HG02870 (cell line): ENCODE results near the gene GTSE1.

ENCODE experiments used
- ATAC-seq: cut with Tn5 transposase; IDR thresholded peaks from one replicate; pipeline ENCODE4 v1.9.1; 2021; ENCODE audit warnings: mild to moderate bottlenecking, moderate library complexity; ENCODE audit not compliant: unreplicated experiment

GTSE1 gene

DNA sequence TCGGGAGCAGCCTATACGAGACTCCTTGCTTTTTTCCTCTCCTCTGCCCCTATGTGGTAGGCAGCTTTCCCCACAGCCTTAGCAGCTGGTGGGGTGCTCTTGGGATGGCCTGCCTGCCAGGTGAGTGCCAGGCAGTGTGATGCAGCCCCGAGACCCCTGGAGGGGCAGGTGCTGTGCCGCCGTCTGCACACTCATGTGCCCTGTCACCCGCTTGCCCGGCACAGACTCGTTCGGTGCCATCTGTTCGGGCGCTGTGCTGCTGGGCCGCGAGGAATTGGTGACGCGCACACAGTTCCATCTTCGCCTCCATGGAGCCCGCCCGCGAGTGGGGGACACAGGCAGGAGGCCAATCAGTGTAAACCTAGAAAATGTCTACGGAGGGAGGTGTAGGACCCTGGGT, 54.0 kb downstream of the GTSE1 start:
- ATAC-seq, result no peak

DNA sequence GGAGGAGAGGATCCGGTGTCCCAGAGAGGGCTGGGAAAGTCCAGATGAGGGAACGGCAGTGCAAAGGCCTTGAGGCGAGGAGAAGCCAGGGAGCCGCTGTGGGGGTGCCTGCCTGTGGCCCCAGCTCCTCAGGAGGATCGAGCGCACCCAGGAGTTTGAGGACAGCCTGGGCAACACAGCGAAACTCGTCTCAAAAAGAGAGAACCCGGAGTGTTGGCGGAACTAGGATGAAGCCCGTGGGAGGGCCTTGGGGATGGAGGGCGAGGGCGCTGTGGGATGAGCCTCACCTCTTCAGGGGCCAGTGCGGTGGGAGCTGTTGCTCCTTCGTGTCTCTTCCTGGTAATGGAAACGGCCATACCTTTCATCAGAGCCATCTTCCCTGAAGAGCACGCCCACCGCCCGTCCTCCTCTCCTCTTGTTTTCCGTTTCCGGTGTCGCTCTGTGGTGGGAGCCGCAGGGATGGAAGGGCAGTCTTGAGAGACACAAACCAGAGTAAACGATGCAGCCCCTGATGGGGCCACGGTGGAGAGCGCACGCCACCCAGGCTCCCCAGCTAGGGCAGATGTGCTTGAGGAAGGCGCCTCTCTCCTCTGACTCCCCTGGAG, 54.6 kb downstream of the GTSE1 start:
- no peak for ATAC-seq

GRCh38 chr22:46351767-46352166, 55.1 kb downstream of the GTSE1 start:
- no peak for ATAC-seq

DNA sequence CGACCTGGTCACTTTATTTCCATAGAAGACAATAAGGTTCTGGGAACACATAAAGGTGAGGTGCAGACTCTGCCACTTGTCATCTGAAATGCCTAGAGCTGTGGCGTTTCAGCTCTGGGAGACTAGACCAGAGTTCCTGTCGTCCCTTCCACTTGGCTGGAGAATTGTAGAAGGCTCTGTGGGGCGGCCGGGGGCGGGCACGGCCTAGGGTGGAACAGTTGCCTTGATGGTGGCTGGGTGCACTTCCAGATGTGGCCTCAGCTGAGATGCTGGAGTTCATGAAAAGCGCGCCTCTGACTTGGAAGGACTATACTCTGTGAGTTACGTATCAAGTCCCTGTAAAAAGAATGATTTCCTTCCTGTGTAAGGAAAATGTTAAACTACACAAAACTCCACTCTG, 55.6 kb downstream of the GTSE1 start:
- ATAC-seq, result no peak

- ATAC-seq, result no peak
Measured at GRCh38 chr22:46352691-46353386, 56.2 kb downstream of the GTSE1 start.

DNA sequence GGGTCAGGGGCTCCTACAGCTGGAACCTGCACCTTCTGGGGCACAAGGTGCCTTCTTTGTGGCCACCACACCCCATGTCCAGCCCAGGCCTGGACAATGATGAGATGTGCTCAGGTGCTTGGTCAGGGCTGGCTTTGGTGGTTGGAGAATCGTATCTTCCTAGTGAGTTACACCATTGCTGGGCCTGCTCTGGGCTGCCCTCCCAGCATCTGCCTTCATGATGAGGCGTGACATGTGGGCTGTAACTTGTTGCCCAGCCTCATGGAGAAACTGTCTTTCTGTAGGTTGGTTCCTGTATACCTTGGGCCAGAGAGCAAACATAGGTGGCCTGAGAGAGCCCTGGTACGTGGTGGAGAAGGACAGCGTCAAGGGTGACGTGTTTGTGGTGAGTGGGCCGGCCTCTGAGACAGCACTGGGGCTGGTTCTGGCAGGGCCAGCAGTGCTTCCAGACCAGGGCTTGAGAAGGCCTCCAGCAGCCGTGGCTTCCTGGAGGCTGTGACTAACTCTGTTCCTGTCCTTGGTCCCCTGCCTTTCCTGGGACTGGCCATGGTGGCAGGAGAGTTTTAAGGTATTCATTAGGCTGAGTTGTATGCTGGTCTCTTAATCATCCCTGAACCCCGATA, 56.9 kb downstream of the GTSE1 start:
- ATAC-seq, result no peak

- ATAC-seq, result no peak
Measured at GRCh38 chr22:46354176-46354992, 57.7 kb downstream of the GTSE1 start.

- no peak for ATAC-seq
Measured at GRCh38 chr22:46354993-46355305, 58.3 kb downstream of the GTSE1 start.

DNA sequence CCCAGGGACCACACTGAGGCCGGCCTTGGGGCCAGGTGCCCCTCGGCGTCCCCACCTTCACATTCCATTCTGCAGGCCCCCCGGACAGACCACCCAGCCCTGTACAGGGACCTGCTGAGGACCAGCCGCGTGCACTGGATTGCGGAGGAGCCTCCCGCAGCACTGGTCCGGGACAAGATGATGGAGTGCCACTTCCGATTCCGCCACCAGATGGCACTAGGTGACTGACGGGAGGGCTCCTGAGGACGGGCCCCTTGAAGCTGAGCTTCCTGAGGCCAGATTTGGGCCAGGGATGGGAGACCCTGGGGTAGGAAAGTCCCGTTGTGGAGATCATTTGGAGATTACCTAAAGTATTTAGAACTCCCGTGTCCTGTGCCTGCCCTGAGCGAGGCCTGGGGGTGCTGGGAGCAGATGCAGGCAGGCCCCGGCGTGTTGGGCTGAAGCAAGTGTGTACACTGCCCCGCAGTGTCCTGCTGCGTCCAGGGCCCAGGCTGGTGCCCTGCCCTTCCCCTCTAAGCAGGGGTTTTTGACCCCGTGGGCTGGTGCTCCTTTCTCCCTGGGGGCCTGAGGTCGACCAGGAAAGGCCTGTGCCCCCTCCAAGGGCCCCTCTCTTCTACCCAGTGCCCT, 58.8 kb downstream of the GTSE1 start:
- no peak for ATAC-seq

DNA sequence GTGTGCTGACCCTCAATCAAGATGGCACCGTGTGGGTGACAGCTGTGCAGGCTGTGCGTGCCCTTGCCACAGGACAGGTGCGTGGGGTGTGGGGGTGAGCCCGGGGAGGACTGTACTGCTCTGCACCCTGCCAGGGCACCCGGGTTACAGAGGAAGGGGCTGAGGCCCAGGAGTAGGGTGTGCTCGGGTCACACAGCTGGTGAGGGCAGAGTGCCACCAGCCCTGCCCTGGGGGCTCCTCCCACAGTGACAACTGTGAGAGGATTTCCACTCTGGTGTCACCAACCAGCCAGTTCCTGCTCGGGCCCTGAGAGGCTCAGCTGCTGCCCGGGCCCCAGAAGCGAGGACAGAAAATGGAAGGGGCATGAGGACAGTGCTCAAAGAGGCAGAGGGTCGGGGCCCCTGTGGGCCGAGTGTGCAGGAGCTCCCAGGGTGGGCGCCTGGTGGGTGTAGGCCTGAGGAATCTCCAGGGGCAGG, 59.4 kb downstream of the GTSE1 start:
- ATAC-seq, result no peak

- no peak for ATAC-seq
Measured at GRCh38 chr22:46356496-46357480, 60.1 kb downstream of the GTSE1 start.

DNA sequence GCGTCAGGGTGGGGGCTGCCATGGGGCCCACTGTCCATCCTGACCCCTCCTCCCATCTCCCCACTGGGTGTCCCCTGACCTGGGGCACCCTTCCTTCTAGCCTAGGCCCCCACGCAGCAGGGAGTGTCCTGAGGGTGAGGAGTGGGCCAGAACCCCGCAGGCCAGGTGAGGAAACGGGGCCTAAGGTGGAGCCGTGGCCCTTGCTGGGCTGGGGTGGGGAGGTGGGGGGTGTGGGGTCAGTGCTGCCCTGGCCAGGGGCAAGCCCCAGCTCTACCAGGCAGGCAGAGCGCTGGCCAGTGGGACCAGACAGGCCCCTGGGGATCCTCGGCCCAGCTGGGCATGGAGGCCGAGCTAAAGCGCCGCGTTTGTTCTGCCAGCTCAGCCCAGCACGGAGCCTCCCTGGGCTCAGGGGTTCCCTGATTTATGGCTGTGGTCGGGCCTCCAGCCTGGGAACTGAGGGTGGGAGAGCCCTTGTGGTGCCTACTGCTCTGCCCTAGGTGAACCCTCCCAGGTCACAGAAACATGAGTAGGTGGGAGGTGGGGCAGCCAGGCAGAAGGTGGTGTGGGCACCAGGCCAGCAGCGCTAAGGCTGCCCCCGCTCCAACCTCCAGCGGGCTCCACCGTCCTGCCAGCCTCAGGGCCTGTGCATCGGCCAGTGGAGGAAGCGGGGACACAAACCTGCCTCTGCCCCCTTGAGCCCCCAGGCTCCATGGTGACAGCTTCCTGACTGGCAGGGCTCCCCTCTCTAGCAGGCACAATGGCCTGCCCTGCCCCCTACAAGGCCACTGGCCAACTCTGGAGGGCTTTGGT, 61.2 kb downstream of the GTSE1 start:
- ATAC-seq, result no peak

DNA sequence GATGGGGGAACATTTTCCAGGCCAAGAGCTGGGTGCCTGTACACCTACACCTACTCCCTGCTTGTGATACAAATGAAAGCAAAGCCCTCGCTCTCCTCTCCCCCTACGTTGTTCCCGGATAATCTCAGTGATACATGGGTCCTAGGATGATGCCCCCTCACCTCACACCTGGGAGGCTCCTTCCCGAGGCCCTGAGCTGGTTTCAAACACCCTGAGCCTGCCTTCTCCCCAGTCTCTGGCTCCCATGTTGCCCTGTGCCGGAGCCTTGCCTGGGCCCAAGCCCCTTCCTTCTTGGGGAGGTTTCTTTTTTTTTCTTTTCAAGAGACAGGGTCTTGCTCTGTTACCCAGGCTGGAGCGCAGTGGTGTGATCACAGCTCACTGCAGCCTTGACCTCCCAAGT, 62.1 kb downstream of the GTSE1 start:
- ATAC-seq, result no peak

DNA sequence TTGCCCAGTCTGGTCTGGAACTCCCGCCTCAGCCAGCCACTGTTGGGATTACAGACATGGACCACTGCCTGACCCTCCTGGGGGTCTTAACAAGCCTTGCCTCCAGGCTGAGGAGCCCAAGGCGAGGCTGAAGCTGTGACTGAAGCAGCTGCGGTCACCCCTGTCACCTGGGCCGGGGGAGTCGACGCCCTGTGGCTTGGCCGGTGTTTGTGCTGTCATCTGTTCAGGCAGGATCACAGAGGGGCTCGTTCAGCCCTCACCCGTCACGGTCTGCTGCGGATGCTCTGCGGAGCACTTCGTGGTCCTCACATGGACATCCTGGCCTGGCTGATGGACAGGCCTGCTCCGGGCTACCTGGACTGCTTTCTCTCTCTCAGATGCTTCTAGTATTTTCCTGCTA, 62.7 kb downstream of the GTSE1 start:
- no peak for ATAC-seq

- ATAC-seq, result no peak
Measured at GRCh38 chr22:46360097-46360496, 63.4 kb downstream of the GTSE1 start.

DNA sequence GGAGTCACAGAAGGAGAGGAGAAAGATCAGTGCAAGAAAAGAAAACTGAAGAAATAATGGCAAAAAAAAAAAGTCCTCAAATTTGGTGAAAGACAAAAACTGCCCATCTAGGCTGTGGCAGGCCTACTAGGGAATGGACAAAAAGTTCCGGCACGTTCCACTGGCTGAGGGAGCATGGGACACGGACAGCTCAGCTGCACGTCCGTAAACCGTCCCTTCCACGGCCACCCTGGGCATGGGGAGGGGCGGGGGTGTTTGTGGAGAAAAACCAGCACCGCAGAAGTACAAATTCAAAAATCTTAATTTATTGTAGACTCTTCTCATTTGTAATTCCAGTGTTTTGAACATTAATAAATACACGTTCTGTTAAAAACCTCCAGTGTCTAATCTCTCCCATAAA, 64.2 kb downstream of the GTSE1 start:
- no peak for ATAC-seq

DNA sequence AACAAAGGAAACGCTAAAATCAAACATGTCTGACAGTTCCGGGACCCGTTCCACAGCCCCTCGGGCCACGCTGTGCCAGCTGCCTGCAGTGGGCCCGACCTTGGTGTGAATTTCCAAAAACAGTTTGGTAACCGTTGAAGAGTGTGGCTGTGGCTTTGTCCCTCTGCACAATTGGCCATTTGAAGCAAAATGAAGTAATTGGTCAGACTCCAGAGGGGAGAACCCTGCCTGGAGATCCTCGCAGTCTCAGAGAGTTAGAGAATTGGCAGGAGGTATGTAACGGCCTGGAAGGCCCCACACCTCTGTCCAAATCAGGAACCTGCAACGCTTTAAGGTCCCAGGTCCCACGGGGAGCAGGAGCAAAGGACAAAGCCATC, 65.1 kb downstream of the GTSE1 start:
- no peak for ATAC-seq

- no peak for ATAC-seq
Measured at GRCh38 chr22:46362203-46362933, 65.7 kb downstream of the GTSE1 start.
